ENCODE measurements around the gene ABCA5.
A peak's percentile ranks its signal among the peaks of the same experiment; 100 is the strongest.

The ABCA5 gene, protein sequence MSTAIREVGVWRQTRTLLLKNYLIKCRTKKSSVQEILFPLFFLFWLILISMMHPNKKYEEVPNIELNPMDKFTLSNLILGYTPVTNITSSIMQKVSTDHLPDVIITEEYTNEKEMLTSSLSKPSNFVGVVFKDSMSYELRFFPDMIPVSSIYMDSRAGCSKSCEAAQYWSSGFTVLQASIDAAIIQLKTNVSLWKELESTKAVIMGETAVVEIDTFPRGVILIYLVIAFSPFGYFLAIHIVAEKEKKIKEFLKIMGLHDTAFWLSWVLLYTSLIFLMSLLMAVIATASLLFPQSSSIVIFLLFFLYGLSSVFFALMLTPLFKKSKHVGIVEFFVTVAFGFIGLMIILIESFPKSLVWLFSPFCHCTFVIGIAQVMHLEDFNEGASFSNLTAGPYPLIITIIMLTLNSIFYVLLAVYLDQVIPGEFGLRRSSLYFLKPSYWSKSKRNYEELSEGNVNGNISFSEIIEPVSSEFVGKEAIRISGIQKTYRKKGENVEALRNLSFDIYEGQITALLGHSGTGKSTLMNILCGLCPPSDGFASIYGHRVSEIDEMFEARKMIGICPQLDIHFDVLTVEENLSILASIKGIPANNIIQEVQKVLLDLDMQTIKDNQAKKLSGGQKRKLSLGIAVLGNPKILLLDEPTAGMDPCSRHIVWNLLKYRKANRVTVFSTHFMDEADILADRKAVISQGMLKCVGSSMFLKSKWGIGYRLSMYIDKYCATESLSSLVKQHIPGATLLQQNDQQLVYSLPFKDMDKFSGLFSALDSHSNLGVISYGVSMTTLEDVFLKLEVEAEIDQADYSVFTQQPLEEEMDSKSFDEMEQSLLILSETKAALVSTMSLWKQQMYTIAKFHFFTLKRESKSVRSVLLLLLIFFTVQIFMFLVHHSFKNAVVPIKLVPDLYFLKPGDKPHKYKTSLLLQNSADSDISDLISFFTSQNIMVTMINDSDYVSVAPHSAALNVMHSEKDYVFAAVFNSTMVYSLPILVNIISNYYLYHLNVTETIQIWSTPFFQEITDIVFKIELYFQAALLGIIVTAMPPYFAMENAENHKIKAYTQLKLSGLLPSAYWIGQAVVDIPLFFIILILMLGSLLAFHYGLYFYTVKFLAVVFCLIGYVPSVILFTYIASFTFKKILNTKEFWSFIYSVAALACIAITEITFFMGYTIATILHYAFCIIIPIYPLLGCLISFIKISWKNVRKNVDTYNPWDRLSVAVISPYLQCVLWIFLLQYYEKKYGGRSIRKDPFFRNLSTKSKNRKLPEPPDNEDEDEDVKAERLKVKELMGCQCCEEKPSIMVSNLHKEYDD (N-terminal part only)

DNA sequence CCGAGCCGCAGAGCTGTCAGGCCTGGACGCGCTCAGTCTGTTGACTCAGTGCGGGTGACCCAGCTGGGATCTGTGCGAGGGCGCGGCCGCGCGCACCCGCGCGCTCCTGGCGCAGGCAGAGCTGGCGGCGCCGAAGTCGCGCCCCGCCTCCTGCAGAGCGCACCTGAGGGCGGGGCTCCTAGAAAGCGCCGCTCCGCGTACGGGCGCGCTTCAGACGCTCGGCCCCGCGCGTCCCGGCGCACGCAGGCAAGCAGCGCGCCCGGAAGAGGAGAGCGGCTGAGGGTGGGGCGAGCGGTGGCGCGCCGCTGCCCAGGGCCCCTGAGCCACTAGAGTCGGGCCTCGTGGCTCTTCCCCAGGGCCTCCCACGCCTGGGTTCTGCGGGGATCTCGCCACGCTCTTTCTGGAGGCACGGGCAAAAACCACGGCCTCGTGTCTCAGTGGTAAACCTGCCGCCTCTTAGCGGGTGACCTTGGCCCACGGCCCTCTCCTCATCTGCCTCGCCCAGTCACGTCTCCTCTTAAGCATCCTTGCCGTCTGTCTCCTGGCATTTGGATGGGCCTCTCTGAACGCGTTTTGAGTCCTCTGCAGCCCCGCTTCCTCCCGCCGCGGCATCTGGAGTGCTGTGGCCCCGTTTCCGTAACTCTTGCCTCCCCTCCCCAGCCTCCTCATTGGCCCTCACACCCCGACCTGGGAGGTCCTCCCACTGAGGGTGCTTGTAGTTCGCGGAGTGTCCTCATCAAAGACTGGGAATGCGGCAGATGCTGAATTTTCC, at the start of gene ABCA5:
ABCA5 (minus strand) TSS at position 74 of the 772 bp plus-strand sequence. CDS start 12,718 bp downstream, outside the sequence.
- DNase-seq: peak; percentile 88

DNA sequence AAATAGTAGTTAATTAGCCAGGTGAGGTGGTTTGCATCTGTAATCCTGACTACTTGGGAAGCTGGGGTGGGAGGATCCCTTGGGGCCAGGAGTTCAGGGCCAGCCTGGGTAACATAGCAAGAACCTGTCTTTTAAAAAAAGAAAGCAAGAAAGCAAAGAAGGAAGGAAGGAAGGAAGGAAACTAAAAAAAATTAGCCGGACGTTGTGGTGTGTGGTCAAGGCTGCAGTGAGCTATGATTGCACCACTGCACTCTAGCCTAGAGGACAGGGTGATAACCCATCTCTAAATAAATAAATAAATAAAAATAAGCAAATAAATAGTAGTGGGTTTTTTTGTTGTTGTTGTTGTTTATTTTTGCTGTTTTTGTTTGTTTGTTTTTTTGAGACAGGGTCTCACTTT, 48.3 kb upstream of the ABCA5 start:
- no peak for DNase-seq

DNA sequence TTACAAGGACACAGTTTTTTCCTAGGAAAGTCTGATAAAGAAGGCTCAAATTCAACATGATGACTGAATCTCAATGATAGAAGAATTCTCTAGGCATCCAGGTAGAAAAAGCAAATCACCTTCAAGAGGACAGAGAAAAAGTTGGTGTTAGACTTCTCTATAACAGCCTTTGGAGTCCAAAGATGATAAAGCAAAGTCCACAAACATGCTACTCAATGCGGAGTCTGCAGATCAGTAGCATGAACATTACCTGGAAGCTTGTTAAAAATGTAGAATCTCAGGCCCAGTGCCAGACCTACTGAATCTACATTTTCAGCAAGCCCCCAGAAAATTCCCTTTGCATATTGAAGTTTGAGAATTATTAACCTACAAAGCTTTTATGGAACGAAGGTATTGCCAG, 46.1 kb upstream of the ABCA5 start:
- DNase-seq: no peak

DNA sequence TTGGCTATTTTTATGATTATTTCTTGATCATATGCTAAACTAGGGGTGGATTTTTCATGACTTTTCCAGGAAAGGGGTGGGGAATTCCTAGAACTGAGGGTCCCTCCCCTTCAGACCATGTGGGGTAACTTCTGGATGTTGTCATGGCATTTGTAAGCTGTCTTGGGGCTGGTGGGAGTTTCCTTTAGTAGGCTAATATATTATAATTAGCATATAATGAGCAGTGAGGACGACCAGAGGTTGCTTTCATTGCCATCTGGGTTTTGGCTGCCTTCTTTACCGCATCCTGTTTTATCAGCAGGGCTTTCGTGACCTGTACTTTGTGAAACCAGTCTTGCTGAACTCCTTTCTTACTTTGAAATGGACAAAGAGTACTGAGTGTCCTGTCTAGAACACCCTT, 40.4 kb upstream of the ABCA5 start:
- DNase-seq: no peak

DNA sequence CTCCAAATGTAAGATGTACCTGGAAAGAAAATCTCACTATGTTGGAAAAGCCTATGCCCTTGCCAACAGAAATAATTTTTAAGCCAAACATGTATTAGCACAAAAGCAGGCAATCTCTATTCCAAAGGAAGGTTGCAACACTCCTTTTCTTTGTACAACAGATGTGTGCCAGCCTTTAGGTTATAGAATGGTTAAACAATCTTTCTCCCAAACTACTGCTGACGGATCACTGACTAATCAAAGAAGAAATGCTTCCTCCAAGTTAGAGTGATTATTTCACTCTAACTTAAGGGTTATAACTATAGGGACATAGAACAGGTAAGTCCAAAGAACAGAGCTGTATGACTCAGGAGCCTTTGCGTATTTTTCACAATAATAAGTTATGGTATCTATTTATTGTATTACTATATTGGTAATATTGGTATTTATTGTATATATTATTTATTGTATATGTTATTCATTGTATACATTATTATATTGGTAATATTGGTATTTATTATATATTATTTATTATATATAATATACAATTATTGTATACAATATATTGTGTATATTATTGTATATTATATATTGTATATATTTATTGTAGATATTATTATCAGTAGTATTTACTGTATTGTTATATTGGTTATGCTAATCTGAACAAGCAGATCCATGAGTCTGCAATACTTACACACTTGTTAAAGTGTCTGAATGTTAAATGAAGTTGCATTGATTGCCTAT, 36.7 kb upstream of the ABCA5 start:
- no peak for DNase-seq

DNA sequence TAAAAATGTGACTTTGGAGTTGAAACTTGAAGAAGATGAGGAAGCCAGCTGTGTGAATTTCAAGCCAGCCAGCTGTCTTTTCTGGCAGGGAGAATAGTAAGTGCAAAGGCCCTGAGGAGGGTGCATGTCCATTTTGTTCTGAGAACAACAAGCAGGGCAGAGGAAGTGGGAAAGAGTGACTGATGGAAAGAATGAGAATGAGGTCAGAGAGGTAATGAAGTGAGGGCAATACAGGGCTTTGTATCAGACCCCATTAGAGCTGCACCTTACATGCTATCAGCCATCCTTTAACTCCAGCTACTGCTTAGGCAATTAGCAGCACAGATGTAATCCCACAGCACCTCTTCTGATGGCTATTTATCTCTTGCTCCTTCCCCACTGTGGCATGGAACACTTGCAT, 34.2 kb upstream of the ABCA5 start:
- no peak for DNase-seq

DNA sequence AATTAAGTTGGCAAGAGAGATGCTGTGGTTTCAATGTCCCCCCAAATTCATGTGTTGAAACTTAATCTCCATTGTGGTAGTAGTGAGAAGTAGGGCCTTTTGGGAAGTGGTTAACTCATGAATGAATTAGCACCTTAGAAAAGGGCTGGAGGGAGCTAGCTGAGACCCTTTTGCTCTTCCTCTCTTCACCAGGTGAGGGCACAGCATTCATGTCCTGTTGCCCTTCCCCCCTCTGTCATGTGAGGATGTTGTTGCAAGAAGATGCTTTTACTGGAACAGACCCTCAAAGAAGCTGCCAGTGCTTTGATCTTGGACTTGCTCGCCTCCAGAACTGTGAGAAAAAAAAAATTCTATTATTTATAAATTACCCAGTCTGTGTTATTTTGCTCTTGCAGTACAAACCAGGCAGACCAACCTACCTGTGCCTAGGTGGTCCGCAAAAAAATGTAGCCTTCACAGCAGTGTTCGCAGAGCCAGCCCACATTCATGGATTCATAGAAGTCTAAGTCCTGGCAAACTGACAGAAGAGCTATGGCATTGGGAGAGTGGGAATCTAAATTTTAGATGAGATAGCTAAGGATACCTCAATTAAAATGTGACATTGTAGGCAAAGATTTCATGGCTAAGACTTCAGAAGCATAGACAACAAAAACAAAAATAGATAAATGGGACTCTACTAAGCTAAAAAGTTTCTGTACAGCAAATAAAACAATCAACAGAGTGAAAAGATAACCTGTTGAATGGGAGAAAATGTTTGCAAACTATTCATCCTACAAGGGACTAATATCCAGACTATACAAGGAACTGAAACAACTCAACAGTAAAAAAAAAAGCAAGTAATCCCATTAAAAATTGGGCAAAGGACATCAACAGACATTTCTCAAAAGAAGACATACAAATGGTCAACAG, 32.0 kb upstream of the ABCA5 start:
- no peak for DNase-seq

DNA sequence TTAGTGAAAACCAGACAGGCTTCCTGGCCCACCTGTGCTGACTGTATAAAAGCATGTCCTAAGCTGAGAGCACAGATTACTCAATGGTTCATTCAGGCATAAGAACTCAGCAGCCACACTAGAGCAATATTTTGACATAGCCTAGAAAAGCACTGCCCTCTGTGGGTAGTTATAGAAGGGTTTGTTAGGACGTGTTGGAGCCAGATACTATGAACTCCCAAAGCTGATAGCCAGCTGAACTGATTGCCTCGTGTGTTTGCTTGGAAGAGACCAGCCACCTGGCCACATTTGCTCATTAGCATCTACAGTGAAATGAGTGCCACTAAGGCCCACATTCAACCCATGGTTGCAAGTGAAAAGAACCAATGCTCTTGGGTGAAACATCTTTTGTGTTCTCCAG, 30.8 kb upstream of the ABCA5 start:
- DNase-seq: no peak

DNA sequence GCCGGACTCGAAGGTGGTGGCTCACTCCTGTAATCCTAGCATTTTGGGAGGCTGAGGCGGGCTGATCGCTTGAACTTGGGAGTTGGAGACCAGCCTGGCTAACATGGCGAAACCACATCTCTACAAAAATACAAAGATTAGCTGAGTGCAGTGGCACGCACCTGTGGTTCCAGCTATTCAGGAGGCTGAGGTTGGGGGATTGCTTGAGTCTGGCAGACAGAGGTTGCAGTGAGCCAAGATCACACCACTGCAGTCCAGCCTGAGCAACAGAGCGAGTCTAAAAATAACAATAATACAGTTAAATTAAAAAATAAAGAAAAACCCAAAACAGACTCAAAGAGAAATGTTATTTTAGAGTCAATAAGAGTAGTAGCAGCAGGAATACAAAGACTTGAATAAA, 29.7 kb upstream of the ABCA5 start:
- DNase-seq: no peak

DNA sequence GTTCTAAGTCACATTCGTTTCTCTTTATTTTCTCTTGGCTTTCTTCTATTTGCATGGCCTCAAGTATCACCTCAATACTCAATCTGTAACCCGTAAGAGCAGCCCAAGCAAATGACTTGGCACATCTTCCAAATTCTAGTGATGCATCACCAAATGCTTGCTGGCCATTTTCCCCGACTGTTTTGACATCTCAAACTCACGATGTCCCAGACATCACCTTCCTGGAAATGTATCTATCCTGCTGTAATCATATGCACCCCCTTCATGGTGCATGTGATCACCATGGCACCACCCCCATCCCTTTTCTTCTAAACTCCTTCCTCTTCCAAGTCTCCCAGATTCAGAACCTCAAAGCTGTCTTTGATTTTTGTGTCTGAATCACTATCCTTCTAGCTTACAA, 24.0 kb upstream of the ABCA5 start:
- DNase-seq: no peak

DNA sequence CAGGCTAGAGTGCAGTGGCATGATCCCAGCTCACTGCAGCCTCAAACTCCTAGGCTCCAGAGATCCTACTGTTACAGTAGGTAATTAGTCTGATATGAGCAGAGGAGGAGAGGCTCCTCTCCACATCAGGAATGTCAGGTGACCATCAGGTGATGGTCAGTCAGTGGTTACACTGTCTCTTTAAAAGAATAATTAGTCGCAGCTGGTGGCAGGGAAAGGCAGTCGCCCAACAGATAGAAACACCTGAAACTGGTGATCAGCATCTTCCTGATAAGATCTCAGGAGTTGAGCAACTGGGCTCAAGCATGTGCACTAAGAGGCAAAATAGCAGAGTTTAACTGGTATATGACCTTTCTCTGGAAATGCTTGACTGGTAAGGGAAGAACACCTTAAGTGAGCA, 21.5 kb upstream of the ABCA5 start:
- DNase-seq: no peak

DNA sequence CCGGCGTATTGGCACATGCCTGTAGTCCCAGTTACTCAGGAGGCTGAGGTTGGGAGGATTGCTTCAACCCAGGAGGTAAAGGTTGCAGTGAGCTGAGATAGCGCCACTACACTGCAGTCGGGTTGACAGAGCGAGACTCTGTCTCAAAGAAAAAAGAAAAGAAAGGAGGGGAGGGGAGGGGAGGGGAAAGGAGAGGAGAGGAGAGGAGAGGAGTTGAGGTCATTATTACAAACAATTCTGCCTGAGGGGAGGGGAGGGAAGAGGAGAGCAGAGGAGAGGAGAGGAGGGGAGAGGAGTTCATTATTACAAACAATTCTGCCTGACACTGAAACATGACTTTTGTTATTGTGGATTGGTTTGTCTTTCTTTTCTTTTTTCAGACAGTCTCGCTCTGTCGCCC, 19.8 kb upstream of the ABCA5 start:
- no peak for DNase-seq

DNA sequence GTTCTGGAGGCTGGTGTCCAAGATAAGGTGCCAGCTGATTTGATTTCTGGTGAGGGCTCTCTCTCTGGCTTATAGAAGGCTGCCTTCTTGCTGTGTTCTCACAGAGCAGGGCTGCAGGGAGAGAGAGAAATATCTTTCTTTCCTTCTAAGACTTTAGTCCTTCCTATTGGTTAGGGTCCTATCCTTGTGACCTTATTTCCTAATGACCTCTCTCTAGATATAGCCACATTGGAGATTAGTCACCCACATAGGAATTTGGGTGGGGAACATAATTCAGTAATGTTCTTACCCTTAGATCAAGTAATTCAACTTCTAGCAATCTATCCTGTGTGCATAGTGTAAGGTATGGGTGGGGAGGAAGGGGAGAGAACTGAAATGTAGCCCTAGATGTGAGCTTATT, 18.0 kb upstream of the ABCA5 start:
- no peak for DNase-seq

DNA sequence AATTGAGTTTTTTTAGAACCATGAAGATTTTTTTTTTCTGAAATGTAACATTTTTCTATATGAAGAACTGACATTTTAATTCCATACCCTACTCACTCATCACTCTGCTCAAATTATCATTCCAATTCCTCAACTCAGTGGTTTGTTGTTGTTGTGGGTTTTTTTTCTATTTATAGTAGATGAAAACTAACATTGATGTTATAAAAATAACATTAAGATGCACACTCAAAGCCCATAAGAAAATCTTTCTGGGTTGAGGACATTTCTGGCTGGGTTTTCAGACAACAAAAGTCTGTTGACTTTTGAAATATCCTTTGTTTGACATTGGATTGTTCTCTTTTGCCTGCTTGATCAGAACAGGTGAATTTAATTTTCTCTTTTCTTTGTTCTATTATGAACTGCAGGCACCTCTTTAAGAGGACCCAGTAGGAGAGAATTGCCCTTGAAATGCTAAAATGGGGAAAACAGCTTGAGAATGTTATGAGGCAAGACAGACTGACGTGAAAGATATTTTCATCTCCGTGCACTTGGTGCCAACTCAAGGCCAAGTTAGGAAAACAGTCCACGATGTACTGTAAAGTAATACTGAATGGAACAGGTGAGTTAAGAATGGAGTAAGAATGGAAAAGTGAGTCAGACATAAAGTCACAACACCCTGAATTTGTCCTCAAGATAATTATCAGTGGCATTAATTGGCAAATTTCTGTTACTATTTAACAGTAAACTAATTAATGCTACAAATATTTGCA, 16.1 kb upstream of the ABCA5 start:
- DNase-seq: no peak

DNA sequence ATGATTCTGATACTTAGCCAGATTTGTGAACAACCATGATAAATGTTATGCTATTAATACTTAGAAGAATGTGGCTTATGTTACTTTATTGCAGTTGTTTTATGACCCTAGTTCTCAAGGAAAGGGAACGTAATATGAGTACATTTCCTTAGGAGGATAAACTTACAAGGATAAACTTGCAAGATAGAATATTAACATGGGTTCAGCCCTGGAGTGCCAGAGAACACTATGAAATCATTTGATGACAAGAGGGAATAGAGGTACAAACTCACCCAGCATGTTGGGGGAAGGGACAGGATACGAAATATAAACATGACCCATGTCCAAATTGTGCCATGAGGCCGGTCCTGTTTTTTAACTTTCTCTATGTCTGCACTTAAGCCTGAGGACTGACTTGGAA, 13.0 kb upstream of the ABCA5 start:
- DNase-seq: no peak

DNA sequence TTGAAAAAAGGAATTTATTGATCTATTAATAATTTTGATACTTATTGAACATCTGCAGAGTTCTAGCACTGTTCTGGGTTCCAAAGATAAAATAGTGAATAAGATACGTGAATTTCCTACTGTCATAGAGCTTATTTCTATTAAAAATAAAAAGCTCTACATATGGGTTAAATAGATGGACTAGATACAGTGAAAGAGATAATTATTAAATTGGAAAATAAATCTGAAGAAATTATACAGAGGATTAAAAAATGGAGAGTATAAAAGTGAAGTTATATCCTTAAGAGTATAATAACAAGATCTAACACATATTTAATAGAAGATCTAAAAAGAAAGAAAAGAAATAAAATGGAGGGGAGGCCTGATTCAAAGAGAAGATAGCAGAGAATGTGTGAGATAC, 10.1 kb upstream of the ABCA5 start:
- DNase-seq: no peak

DNA sequence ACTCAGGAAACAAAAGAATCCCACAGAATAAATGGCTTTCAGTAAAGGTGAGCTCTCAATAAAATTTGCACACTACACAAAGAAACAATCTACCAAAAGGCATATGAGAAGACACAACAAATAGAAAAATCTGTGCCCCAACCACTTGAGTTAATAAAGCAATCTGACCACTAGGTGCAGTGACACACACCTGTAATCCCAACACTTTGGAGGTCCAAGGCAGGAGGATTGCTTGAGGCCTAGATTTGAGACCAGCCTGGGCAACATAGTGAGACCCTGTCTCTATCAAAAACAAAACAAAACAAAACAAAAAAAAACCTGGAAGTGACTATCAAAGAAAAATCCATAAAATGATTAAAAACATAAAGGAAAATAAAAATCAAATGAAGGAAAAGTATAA, 9.6 kb upstream of the ABCA5 start:
- no peak for DNase-seq

DNA sequence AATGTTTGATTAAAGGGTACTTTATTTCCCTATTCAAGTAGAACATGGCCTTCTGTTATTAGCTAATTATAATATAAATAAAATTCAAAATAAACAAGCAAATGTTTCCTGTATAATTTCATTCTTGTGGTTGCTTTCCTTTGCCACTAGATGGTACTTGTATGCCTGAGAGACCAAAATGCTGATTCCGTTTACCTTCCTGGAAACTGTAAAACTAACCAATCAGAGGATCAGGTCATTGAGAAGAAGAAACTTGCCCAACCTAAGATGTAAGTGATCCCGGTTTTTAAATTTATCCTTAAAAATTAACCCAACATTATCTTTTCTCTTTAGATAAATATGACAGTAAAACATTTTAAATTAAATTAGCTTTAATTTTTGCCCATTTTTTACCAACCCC, 8.1 kb upstream of the ABCA5 start:
- no peak for DNase-seq

DNA sequence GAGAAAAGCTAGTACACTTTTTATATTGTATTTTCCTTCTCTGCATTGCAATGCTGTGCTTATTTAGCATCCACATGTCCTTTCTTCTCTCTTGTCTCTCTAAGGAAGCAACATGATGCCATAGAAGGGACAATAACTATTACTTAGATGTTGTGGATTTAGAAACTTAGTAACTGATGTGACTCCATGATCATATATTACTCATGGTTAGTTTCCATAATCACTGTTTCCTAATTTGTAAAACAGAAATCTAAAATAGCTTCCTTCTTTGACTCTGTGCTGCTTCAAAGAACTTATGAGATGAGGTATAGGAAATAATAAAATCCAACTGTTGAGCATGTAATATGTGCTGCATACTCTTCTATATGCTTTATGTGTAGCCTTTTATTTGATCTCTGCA, 6.6 kb upstream of the ABCA5 start:
- DNase-seq: no peak

DNA sequence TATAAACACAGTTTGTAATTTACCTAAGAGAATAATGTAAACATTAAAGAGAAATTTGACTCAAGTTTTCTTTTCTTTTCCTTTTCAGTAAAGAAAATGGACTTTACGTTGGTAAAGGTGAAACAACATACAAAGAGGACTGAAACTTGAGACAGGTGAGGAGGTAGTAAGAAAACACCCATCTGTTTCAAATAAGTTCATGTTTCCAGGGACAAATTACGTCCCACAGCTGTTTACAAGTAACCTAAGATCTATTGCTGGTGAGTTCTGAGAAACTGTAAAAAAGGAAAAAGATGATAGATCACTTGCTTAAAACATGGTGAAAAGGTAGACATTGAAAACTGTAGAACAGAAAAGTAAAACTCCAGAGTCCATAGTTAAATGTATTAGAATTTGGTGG, 4.8 kb upstream of the ABCA5 start:
- no peak for DNase-seq
